NCI-H1092 (cell line): ENCODE measurements around the gene TGM1.

ENCODE experiments used
- DNase-seq: peaks from one replicate; lab custom pipeline; 2025; lab: John Stamatoyannopoulos, UW

The TGM1 gene

GRCh38 chr14:24271134-24271833, 8.3 kb upstream of the TGM1 start, which contains the start of gene RABGGTA:
Gene RABGGTA, minus strand, starts transcription at chr14:24271597. Its CDS starts 482 bp downstream, at chr14:24271115.
- peak; percentile 84 for DNase-seq

GRCh38 chr14:24270537-24271133, 7.7 kb upstream of the TGM1 start:
- DNase-seq: no peak

- DNase-seq: no peak
Measured at GRCh38 chr14:24269910-24270536, 7.0 kb upstream of the TGM1 start.

GRCh38 chr14:24269368-24269767, 6.4 kb upstream of the TGM1 start:
- DNase-seq: no peak

GRCh38 chr14:24268225-24268624, 5.2 kb upstream of the TGM1 start:
- DNase-seq: no peak

- DNase-seq: no peak
Measured at GRCh38 chr14:24267516-24267915, 4.5 kb upstream of the TGM1 start.

GRCh38 chr14:24266344-24267244, 3.6 kb upstream of the TGM1 start:
- no peak for DNase-seq

GRCh38 chr14:24264298-24264697, 1.3 kb upstream of the TGM1 start:
- DNase-seq: no peak

GRCh38 chr14:24263848-24264247, 871 bp upstream of the TGM1 start:
- DNase-seq: no peak

GRCh38 chr14:24261969-24262327, 1.0 kb downstream of the TGM1 start:
- DNase-seq: no peak

GRCh38 chr14:24261256-24261968, 1.6 kb downstream of the TGM1 start:
- DNase-seq: no peak

GRCh38 chr14:24260780-24261157, 2.2 kb downstream of the TGM1 start:
- no peak for DNase-seq

- no peak for DNase-seq
Measured at GRCh38 chr14:24260026-24260779, 2.8 kb downstream of the TGM1 start.

GRCh38 chr14:24259282-24260025, 3.5 kb downstream of the TGM1 start:
- no peak for DNase-seq

- DNase-seq: no peak
Measured at GRCh38 chr14:24258548-24259265, 4.3 kb downstream of the TGM1 start.

- no peak for DNase-seq
Measured at GRCh38 chr14:24258119-24258518, 4.9 kb downstream of the TGM1 start.

- no peak for DNase-seq
Measured at GRCh38 chr14:24256960-24257359, 6.0 kb downstream of the TGM1 start.

- no peak for DNase-seq
Measured at GRCh38 chr14:24255931-24256711, 6.9 kb downstream of the TGM1 start.

- no peak for DNase-seq
Measured at GRCh38 chr14:24255438-24255837, 7.5 kb downstream of the TGM1 start.
